NCI-H2081 treated with DMSO at 0.1 percent for 48 hours (cell line): ENCODE data around the gene PPP1R1B.

Experiments
- DNase-seq: peaks from one replicate; lab custom pipeline; 2025; lab: John Stamatoyannopoulos, UW

PPP1R1B gene

DNA sequence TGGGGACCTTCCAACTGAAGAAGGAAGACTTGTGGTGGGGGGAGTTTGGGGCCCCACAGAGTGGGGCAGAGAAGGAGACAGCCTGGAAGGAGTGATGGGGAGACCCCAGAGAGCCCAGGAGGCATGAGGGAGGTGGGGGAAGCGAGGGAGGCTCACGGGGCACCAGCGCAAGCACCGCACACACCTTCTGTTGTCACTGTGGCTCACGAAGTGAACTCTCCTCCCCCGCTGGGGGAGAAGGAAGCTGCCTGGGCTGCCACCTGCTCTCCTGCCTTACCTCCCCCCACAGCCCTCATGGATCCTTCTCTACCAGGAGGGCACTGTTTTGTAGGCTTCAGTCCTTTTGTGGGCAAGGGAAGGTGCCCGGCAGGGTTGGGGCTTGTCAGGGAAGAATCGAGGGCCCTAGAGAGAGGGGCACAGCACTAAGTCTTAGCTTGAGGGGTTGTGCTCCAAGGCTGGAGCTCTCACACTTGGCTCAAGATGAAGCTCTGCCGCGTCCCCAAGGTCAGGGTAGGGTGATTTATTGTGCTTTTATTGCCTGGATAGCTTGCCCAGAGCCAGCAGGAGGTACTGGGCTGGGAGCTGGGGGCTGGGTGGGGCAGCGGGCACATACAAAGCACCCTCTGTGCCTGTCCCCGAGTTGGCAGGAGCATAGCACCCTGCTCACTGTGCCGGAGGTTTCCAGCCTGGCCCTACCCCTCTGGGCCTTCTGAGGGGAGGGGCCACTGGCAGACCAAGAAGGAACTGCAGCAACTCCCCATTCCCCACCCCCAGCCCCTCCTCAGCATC, 5.6 kb downstream of the PPP1R1B start:
- DNase-seq = no peak

GRCh38 chr17:39633570-39634183, 6.9 kb downstream of the PPP1R1B start:
- DNase-seq = no peak

DNA sequence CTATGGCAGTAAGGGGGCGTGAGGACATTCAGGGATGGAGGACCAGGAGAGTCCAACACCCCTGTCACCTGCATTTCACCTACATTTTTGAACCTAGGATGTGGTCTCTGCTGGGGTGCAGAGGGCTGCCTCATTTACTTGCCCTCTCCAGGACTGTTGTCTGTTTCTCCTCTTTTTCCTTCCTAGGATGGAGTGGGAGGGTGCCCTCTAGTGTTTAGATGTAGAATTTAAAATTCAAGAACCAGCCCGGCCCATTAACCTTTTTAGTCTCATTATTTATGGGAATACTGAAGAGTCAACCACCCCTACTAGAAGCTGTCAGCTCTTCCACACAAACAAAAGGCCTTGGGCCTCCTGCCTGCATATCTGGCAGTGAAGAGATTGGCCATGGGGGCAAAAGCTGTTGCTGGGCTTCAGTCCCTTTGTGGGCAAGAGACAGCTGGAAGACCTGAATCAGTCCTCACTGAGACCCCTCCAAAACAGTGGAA, 7.7 kb downstream of the PPP1R1B start:
- DNase-seq = no peak

GRCh38 chr17:39635614-39636176, 8.9 kb downstream of the PPP1R1B start:
- no peak for DNase-seq

- no peak for DNase-seq
Measured at GRCh38 chr17:39636587-39636926, 9.8 kb downstream of the PPP1R1B start.

GRCh38 chr17:39636927-39637736, 10.4 kb downstream of the PPP1R1B start, which contains the start of gene STARD3:
Gene STARD3, plus strand, starts transcription at chr17:39637144. Its CDS starts 16,388 bp downstream, at chr17:39653532.
- peak; percentile 52 for DNase-seq

- DNase-seq = no peak
Measured at GRCh38 chr17:39638317-39638716, 11.6 kb downstream of the PPP1R1B start.

GRCh38 chr17:39639043-39639442, 12.3 kb downstream of the PPP1R1B start:
- DNase-seq = no peak

- DNase-seq = no peak
Measured at GRCh38 chr17:39639566-39640458, 13.1 kb downstream of the PPP1R1B start.

DNA sequence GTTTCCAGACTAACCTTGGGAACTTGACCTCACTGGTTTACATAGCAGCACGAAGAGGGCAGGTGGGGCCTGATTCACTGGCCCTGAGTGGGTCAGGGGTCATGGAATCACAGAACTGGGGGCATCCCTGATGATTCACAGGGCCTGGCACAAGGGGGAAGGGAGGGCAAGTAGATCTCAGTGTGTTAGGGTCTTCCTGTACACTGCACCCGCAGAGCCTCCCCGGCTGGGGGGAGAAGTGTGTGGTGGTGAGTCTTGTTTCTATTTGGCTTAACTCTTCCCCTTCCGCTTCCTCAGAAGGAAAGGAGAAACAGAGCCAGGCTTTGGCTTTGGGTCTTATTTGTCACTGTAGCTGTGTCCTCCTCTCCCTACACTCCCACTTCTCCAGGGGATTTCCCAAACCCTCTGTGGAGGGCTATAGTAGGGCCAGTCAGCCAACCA, 13.9 kb downstream of the PPP1R1B start:
- DNase-seq = no peak

- no peak for DNase-seq
Measured at GRCh38 chr17:39641097-39641496, 14.3 kb downstream of the PPP1R1B start.

- no peak for DNase-seq
Measured at GRCh38 chr17:39641883-39642282, 15.1 kb downstream of the PPP1R1B start.

GRCh38 chr17:39642291-39643074, 15.7 kb downstream of the PPP1R1B start:
- DNase-seq = no peak

DNA sequence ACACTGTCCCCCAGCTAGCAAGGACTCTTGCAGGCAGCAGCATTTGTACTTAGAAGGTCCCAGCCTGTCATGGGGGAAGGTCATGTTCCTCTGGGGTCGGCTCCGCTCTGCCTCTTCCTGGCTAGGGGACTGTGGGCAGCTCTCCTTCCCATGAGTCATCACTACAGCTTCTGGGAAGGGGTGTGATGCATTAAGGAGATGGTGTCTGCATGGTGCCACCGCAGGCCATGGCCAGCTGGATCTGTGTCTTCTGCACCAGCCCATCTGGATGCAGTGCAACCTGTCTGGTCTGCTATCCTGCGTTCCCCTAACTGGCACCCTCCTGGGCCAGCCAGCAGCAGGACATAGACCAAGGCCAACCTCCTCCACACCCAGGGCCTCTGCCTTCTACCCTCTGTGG, 16.5 kb downstream of the PPP1R1B start:
- DNase-seq = no peak

- no peak for DNase-seq
Measured at GRCh38 chr17:39647256-39647655, 20.5 kb downstream of the PPP1R1B start.

DNA sequence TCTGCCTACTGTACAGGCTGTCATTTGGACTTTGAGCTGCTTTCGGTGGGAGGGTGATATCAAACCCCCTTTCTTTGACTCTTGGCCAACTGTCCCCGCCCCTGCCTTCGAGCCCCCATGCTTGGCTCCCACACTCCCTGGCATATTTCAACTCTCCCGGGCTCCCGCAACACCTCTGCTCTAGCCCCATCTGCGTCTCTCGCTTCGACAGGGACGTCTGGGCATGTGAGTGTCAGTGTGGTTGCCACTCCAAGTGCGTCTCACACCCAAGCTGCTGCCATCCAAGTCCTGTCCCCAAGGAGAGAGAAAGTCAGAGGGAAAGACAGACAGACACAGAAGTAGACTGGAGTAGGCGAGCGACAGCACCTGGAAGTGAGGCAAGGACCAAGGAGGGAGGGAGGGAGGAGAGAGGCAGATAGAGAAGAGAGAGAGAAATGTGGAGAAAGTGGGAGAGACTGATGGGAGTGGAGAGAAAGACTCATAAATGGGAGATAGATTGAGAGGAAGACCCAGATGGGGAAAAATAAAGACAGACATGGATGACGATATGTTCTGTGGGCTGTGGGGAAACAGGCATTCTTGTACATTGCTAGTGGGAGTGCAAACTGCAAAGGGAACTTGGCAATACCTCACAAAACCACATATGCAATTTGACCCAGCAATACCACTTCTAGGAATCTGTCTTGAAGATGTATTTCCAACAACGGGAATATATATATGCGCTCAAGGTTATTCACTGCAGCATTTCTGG, 22.0 kb downstream of the PPP1R1B start:
- DNase-seq = no peak

GRCh38 chr17:39650121-39650579, 23.4 kb downstream of the PPP1R1B start:
- no peak for DNase-seq

GRCh38 chr17:39651923-39652586, 25.3 kb downstream of the PPP1R1B start:
- no peak for DNase-seq
